HG03575 (cell line): ENCODE data around the gene ANKRD44.

Experiments
- ATAC-seq: cut with Tn5 transposase; IDR thresholded peaks from one replicate; pipeline ENCODE4 v1.9.1; 2021; ENCODE audit not compliant: unreplicated experiment, insufficient number of reproducible peaks, low FRiP score; ENCODE audit errors: extremely low read depth

The ANKRD44 gene

DNA sequence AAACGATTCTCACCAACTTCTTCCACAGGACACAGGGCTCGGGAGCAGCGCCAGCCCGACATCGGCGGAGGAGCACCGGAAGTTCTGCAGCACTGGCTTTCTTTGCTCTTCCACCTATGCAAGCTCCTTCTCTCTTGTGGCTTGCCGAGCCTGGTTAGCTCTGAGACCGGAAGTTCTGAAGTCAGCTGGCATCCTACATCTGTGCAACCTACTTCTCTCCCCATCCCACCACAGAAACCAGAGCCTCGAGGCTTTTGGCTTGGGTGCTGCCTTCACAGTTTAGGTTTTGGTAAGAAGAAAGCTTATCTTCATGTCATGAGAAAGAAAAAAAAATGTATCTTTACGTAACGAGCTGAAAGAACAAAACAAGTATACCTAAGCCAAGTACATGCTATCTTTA lies 111.7 kb downstream of the ANKRD44 start:
- peak; percentile 97 for ATAC-seq

DNA sequence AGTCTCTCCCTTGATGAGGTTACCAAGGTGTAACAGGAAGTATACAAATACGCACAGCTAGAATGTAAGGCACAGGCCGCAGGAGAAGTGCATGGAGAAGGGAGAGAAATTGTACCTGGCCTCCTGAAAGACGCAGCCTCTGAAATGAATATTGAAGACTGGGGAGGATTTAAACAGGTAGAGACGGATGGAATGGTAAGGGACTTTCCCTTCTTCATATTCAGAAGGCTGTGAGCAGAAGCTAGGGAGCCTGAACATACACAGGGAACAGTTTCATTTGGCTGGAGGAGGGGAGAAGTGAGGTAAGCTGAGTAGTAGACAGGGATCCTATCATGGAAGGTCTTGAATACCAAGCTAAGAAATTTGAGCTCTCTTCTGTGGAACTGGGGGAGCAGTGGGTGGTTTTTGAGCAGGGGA lies 112.7 kb downstream of the ANKRD44 start:
- no peak for ATAC-seq

DNA sequence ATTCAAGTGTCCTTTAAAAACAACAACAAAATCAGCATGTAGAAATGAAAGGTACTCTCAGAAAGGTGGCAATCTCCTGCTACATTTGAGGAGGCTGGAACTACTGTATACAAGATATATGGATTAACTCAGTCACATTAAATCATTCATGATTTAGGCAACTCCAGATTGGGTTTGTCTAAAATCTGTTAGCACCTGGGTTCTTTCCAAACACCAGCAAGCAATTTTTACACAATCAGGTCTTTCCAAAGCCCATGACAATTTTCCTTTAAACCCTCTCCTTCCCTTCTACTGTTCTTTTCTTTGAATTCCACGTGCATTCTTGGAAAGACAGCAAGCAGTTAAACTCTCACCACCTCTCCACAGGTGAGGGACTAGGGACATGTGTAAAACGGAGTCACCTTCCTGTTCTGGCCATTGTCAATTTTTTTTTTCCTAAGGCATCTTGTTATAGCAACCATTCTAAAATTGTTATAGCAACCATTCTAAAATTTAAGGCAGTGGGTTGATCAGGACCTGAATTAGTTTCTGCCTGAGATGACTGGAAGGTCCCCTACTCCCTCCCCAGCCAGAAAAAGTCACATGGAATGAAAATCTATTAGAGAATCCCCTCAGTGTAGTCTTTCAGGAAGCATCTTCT lies 113.9 kb downstream of the ANKRD44 start:
- ATAC-seq: no peak

DNA sequence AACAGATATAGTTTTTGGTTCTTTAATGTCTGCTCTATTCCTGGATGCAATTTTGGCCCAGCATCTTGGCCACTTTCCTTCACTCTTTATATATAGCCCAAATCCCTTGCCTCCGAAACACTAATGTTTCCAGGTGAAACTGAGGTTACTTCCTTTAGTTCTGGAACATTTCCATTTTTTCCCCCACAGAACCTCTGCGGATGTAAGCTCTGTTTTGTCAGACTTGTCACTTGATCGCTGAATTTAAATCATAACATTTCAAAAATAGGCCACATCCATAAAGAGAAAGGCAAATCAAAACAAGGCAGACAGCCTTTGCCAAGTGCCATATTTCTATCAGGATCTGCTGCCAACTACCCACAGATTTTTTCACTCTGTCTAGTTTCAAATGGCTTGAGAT lies 115.1 kb downstream of the ANKRD44 start:
- ATAC-seq: no peak

DNA sequence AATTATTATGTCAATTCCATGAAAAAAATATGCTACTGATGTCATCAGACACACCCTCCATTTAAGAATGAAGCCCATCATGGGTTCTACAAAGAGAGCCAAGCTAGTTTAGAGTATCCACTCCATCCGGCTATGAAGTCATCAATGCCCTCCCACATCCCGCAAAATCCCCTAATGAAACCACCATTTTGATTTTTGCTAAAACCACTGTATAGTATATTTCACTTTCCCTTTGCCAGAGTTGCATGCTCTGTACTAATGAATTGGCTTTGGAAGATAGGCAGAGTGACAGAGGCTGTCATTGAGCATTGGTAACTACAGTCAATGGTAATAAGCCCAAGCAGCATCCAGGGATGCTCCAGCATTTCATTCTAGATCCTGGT lies 118.6 kb downstream of the ANKRD44 start:
- ATAC-seq: peak; percentile 57

DNA sequence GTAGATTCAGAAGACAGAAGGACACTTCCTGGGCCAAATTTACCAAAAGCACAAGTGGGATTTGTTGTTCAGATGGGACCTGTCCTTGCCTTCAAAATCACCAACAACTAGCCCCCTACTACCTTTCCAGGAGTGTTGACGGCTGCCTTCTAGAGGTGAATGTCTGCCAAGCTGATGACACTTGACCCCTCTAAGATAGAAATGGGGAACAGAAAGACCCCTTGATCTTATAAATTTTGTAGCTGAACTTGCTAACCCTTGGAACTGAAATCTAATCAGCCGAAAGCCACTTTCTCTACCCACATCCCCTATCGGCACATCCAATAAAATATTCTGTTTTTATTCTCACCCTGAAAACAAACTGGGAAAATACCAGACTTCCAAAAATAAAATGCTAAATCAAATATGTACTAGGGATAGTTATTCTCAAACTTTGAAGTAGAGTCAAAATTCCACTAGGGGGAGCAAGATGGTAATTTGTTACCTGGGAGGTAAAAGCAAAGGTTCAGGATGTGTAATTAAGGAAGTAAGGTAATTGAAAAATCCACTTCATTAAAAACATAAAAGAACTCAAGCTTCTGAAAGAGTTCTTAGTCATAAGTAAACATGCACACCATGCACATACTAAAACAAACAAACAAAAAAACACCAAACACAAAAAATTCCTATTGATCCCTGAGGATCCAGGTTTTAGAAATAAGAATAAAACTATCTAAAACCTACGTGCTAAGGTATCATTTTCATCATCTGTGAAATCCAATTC lies 119.2 kb downstream of the ANKRD44 start:
- no peak for ATAC-seq

DNA sequence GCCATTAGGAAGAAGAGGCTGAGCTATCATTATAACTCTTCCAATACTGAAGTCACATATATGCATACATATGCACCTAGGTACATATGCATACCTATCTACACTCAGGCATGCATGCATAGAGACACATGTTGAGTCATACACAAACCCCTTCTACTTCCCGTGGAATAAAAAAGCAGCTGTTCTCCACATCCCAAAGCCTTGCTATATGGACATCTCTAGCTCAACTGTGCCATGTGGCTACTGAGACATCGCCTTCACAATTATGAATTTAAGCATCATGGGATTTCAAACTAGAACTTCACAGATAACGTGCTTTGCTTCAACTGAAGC lies 120.5 kb downstream of the ANKRD44 start:
- ATAC-seq: no peak

DNA sequence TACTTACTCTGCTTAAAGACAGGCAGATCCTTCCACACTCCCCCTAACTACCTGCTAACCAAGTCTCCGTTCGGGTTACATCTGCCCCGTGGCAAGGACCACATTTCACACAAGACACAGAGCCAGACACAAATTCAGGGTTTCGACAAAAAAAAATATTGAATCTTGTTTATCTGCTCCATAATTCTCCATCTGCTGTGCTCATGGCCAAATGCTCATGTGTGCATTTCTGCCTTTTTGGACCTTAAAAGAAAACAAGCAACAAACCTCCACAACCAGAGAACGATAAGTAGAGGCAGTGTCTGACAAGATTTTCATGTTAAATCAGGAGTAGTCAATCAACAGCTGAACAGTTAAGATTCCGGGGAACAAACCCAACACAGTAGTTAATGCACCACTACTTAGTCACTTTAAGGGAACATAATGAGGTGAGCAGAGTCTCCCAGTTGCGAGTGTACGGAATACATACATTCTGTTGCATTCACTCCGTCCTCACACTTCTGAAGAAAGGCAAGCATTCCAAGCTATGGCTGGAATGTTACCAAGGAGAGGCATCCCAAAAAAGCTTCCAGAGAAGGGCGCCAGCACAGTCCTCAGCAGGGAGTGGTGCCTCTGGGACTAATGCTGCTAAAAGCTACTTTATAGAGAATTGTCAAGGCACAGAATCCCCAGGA lies 121.0 kb downstream of the ANKRD44 start:
- no peak for ATAC-seq

DNA sequence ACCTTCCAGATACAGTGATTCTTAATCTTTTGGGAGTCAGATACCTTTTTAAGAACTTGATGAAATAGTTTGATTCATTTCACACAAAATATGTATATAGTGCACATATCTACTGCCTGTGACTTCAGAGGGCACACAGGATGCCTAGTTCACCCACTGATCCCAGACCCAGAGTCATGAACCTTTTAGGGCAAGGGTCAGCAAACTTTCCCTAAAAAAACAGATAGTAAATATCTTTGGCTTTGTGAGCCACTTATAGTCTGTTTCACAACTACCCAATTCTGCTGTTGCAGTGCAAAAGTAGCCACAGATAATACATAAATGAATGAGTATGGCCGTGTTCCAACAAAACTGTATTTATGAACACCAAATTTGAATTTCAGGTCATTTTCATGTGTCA lies 124.9 kb downstream of the ANKRD44 start:
- no peak for ATAC-seq

DNA sequence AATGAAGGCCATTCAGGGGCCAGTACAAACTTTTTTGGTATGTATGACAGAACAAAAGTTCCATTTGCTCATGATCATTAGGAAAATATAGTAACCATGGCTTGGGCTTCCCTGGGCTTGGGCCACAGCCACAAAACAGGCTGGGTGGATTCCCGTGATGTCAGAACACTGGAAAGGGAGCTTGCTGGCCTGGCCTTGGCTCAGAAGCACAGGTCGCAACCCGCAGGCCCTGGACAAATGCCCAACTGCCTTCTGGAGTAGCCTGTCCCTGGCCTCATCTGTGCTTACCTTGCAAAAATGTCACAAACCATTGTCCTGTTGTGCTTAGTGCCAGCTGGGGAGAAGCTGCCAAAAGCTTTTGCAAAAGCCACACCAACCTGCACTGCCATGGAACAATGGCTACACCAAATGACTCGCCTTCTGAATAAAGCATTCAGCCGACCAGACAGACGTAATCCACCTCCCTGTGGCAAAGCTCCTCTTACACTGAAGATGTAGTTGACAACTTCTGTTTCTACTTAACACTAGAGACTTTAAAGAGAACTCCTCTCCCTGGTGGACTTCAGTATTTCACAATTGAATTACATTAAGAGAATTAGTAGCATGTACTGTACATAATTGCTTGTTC lies 125.5 kb downstream of the ANKRD44 start:
- ATAC-seq: no peak

DNA sequence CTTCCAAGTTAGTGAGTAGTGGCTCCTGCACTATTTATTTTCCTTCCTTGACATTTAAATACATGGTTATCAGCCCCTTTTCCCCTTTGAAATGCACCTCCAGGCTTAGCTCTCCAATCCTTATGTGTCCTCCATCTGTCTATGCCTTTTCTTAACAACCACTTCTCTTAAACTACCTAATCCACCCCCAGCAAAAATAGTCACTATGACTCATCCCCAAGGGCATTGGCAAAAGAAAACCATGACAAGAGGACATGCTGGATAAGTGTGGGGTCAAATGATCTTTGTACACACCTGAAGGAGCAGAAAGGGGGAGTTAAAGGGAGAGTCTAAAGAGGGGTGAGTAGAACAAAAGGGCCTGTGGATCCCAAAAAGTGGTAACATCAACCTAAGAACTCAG lies 127.2 kb downstream of the ANKRD44 start:
- ATAC-seq: no peak

DNA sequence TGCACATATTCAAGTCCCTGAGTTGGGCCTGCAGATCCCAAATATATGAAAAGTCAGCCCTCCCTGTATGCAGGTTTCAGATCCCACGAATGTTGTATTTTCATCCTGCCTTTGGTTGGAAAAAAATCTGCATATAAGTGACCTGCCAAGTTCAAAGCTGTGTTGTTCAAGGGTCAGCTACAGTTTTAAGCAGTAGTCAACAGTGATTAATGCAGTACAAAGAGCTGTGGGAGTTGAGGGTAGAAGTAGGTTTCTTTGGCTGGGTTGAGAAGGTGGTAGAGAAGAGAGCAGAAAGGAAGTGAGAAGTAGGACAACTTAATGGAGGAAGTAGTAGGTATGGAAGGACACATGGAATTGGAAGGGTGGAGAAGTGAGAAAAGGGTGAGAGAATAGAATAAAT lies 127.9 kb downstream of the ANKRD44 start:
- no peak for ATAC-seq

DNA sequence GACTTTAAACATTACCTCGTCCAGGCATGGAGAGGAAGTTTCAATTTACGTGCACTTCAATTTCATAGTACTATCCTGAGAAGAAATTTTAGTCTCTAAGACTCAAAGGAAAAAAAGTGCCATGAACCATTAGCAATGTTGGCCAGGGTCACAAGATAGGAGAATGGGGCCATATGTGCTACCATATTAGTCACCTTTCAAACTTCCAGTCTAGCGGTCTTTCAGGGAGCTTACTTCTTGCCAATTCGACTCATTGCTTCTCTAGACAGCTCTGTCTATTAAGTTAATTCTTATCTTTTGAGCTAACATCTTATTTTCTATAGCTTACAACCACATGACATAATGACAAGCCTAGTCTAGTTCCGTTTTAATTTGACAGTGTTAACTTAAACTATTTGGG lies 129.1 kb downstream of the ANKRD44 start:
- ATAC-seq: no peak

DNA sequence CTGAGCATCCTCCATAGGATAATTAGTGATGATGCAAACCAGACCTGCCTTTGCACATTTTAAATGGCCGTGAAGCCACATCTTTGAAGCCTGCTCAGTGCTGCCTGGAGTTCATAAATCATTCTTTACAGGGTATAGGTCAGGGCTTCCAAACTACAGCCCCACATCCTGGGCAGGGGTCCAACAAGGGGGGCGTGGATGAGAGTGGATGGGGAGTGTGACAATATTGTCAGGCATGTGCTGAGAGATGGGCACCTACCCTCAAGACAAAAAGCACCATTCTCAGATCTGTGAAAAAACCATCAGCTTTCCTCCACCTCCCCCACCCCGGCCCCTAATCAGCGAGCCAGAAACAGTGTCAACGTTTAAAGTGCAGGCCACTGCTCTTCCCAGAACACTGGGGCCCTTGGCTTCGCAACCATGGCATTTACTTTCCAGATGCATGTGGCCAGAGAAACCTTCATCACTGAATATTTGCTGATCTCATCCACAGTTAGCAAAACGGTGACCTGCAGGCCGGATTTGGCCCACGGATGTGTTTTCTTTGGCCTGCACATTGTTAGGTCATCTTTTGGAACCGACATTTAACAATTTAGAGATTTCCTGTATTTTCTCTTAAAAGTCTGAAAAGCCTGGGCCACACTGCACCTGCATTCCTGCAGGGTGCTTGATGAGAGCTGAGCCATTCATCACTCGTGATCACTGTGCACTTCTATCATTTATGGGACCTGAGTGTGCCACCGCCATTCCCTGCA lies 130.7 kb downstream of the ANKRD44 start:
- no peak for ATAC-seq

DNA sequence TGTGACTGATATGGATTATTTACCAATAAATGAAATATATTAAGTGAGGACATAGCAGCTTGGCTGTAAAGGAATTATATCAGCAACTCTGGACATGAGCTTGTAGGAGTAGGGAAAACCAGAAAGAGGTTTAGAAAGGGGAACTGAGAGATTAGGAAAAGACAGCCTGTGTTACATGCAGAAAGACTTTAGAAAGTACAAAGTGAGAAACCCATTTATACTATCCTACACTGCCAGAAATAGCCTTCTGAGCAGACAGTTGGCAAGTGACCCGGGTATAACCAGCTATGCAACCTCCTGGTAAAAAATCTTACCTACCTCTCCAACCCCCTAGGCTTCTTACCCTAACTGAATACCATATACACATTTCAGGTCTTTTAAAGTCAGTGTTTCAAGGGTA lies 134.1 kb downstream of the ANKRD44 start:
- ATAC-seq: no peak

DNA sequence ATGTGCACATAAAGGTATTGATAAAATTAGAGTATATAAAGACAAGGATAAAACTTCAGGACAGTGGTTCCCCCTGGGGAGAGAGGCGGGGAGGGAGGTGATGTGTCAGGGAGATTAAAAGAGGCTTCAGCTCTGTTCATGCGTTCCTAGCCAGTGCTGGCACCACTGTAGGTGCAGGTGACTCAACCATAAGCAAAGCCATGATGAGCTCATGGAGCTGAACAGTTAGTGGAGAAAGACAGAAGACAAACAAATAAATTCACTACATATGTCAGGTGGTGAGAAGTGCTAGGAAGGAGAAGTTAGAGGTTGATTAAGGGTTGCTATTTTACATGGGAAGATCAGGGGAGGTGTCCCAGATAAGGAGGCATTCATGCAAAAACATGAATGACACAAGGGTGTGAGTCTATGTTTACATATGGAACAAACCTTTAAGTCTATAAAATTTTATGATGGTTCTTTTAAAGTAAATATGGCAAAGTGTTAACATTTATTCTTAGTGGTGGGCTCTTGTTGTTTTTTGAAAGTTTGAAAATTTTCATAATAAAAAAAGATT lies 136.0 kb downstream of the ANKRD44 start:
- ATAC-seq: no peak

DNA sequence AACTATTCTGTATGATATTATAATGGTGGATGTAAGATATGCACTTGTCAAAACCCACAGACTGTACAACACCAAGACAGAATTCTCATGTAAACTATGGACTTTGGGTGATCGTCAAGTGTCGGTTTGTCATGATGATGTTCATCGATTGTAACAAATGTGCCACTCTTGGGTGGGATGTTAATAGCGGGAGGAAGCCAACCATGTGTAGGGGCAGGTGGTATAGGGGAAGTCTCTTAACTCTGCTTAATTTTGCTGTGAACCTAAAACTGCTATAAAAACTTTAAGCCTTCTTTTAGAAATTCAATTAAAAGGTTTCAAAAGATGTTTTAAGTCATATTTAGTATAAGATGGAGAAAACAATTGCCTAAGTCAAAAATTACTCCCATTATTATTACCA lies 139.0 kb downstream of the ANKRD44 start:
- ATAC-seq: no peak

DNA sequence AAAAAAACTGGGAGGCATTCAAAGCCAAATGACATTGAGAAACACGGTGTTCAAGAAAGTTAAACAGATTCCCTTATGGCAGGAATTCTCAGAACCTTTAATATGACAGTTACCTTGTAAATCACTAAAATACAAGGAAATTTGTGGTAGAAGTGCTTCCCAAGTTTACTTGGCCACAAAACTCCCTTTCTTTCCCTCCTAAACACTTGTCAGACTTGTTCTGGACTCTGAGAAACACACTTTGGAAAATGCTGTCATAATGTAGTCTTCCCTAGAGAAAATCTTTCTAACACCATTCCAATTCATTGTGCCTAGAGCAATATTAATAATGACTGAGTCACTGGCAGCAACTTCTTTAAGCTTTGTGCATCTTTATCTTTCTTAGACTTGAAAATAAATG lies 140.4 kb downstream of the ANKRD44 start:
- ATAC-seq: no peak

DNA sequence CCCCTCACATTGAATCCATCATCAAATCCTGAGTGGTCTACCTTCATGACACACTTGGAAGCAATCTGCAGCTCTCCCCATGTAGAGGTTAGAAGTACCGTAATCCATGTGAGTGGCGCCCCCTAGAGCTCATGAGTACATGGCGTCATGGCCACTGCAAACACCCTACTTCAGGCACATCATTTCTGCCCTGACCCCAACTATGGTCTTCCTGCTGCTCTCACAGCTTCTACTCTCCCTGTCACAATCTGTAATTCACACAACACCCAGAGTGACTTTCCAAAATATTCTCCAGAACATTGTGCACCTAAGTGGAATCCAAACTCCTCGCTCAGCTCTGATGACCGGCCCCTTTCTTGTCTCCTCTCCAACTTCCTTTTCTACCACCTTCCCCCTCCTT lies 141.9 kb downstream of the ANKRD44 start:
- no peak for ATAC-seq
